Activated B cell treated with CpG ODN at 0.5 μM for 24 hours (primary cell): Measurements from ENCODE around the gene HDDC3. TPM values are rescaled to one million over a fixed set of nuclear protein-coding genes. Genes with fewer than 3 reads are reported as not detected.

Experiments used
- ATAC-seq: fragments of 200-7000 bp; cut with Tn5 transposase; one replicate; pipeline ENCODE4 v1.10.0; 2021; ENCODE audit warnings: low read depth, mild to moderate bottlenecking, moderate library complexity
- CTCF ChIA-PET: fragments of 350-600 bp; sonication (Branson Sonifier 250); formaldehyde crosslinking; loops from one replicate; lab custom pipeline; 2021; ENCODE audit warnings: antibody characterized with exemption; lab: Charles Lee
- POLR2A ChIA-PET: fragments of 350-600 bp; sonication (Branson Sonifier 250); formaldehyde crosslinking; loops from one replicate; lab custom pipeline; 2021; ENCODE audit warnings: antibody characterized with exemption; lab: Charles Lee
- DNase-seq: peaks from one replicate; pipeline ENCODE4 v3.0.0; 2022
- H3K27ac Mint-ChIP-seq: one replicate; pipeline ENCODE4 v1.8.0; 2020; ENCODE audit warnings: mixed read lengths
- H3K27me3 Mint-ChIP-seq: one replicate; pipeline ENCODE4 v1.8.0; 2021; ENCODE audit warnings: mixed read lengths
- H3K36me3 Mint-ChIP-seq: one replicate; pipeline ENCODE4 v1.8.0; 2021; ENCODE audit warnings: low read depth, mixed read lengths
- H3K4me1 Mint-ChIP-seq: one replicate; pipeline ENCODE4 v1.8.0; 2021; ENCODE audit warnings: mixed read lengths
- H3K4me3 Mint-ChIP-seq: one replicate; pipeline ENCODE4 v1.8.0; 2020; ENCODE audit warnings: mild to moderate bottlenecking, mixed read lengths
- H3K9me3 Mint-ChIP-seq: one replicate; pipeline ENCODE4 v1.8.0; 2020; ENCODE audit warnings: mixed read lengths
- intact Hi-C: fragments of 100-400 bp; cut with micrococcal nuclease; formaldehyde crosslinking; loops from one replicate; pipeline ENCODE4 v1.15.1; 2024
- total RNA-seq: library from RNA; stranded (reverse); gene quantifications from 2 replicates; pipeline ENCODE4 v1.2.3, GENCODE V29; 2022
- TF ChIP-seq, protein P1 (sequence below): fragments of 200-600 bp; IDR thresholded peaks from one replicate; pipeline ENCODE4 v1.8.0; 2022; ENCODE audit warnings: antibody characterized with exemption, mild to moderate bottlenecking

The HDDC3 gene
- total RNA-seq, 1 donor from 2014 or later = 19.0 TPM

DNA sequence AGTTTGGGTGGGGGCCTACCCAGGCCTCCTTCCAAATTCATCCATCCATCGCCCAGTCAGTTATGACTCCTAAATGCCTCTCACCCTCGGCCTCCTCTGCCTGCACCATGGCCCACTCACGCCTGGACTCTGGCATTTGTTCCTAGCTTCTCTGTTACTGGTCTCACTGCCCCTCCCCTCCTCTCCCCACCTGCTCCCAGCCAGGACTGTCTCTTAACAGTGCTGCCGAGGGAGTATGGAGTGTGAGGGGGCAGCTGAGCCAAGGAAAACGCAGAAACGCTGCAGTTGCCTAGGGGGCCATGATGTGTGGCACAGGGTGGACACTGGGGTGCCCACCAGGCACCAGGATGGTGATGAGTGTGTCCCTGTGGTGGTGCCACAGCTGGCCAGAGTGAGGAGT lies 25.4 kb upstream of the HDDC3 start:
- Mint-ChIP-seq H3K27ac (no peak overlapping the region), H3K36me3 (peaks cover 44% of the 10 kb centered on the region), H3K9me3 (no peaks in the 10 kb centered on the region), H3K27me3 (no peaks in the 10 kb centered on the region), H3K4me3 (peak overlapping the region; percentile 64), H3K4me1 (peaks cover 21% of the 10 kb centered on the region)
- TF ChIP-seq, protein P1, sequence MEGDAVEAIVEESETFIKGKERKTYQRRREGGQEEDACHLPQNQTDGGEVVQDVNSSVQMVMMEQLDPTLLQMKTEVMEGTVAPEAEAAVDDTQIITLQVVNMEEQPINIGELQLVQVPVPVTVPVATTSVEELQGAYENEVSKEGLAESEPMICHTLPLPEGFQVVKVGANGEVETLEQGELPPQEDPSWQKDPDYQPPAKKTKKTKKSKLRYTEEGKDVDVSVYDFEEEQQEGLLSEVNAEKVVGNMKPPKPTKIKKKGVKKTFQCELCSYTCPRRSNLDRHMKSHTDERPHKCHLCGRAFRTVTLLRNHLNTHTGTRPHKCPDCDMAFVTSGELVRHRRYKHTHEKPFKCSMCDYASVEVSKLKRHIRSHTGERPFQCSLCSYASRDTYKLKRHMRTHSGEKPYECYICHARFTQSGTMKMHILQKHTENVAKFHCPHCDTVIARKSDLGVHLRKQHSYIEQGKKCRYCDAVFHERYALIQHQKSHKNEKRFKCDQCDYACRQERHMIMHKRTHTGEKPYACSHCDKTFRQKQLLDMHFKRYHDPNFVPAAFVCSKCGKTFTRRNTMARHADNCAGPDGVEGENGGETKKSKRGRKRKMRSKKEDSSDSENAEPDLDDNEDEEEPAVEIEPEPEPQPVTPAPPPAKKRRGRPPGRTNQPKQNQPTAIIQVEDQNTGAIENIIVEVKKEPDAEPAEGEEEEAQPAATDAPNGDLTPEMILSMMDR = no peak
- ATAC-seq = no peak
- intact Hi-C loops = loop anchor here (5.0 to 10.0 kb wide), 3 partner anchors 265 to 1117 kb away; no protein-coding TSS in a partner anchor
- ChIA-PET CTCF (interaction anchor here (1.0 to 4.7 kb wide), 8 partner anchors 10 to 314 kb away, joined by 4 to 39 read pairs (median 7); partner anchors contain the start of gene HDDC3), POLR2A (interaction anchor here (0.6 to 2.2 kb wide), 3 partner anchors 25 to 314 kb away, joined by 4 to 17 read pairs (median 6); no protein-coding TSS in a partner anchor)
- DNase-seq = no peak

DNA sequence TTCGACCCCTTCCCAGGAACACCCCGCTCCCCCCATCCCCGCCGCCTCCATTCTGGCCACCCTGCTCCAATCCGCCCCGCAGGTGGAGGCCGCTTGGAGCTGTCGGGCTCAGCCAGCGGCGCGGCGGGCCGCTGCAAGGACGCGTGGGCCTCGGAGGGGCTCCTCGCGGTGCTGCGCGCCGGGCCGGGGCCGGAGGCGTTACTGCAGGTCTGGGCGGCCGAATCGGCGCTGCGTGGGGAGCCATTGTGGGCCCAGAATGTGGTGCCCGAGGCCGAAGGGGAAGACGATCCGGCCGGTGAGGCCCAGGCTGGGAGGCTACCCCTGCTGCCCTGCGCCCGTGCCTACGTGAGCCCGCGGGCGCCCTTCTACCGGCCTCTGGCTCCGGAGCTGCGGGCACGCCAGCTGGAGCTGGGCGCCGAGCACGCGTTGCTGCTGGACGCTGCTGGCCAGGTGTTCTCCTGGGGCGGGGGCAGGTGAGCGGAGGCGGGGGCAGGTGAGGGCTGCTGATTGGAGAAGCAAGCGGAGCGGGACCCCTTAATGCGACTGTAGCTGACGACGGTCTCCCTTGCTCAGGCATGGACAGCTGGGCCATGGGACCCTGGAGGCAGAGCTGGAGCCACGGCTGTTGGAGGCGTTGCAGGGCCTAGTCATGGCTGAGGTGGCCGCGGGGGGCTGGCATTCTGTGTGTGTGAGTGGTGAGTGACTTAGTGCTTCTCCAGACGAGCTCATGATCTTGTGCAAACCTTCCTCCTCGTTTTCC lies 24.9 kb upstream of the HDDC3 start:
- TF ChIP-seq, protein P1 = no peak
- intact Hi-C loops = loop anchor here (5.0 to 10.0 kb wide), 3 partner anchors 265 to 1118 kb away; no protein-coding TSS in a partner anchor
- no peaks in the 10 kb centered on the region for H3K9me3 Mint-ChIP-seq
- H3K27ac Mint-ChIP-seq = no peak overlapping the region
- peaks cover 43% of the 10 kb centered on the region for H3K36me3 Mint-ChIP-seq
- peak overlapping the region; percentile 88 for H3K4me3 Mint-ChIP-seq
- ChIA-PET CTCF (interaction anchor here (0.6 to 4.7 kb wide), 23 partner anchors 10 to 315 kb away, joined by 3 to 39 read pairs (median 4); partner anchors contain the start of genes HDDC3, MAN2A2 and UNC45A), POLR2A (interaction anchor here (0.6 to 2.2 kb wide), 10 partner anchors 22 to 355 kb away, joined by 3 to 17 read pairs (median 4); partner anchors contain the start of genes HDDC3, UNC45A and VPS33B)
- ATAC-seq (no peak), DNase-seq (no peak)
- peaks cover 21% of the 10 kb centered on the region for H3K4me1 Mint-ChIP-seq
- no peaks in the 10 kb centered on the region for H3K27me3 Mint-ChIP-seq

DNA sequence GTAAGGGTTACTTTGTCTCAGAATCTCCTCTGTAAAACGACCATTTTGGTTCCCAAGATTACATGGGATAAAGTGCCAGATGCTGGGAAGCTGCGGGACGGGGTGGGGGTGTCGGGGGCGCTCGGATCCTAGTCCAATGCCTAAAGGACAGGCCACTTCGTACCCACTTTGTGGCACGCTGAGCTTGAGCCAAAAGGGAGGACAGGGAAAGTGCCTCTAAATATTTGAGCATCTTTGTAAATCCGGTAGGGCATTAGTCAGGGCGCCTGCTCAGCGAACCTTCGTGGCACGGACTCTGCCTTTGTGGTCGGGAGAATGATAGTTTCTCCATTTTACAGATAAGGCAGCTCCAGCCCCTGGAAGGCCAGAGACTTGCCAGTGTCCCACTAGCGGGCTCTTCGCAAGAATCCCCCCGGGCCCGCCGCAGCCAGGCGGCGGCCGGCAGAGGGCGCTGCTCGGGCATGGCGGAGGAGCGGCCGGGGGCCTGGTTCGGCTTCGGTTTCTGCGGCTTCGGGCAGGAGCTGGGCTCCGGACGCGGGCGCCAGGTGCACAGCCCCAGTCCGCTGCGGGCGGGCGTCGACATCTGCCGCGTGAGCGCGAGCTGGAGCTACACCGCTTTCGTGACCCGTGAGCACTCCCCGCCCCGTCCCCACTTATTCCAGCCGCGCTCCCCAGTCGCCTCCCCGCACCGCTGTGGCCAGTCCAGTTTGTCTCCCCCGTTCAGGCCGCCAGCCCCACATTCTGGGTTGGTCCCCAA lies 24.1 kb upstream of the HDDC3 start:
- H3K36me3 Mint-ChIP-seq = peaks cover 44% of the 10 kb centered on the region
- H3K4me3 Mint-ChIP-seq = peak overlapping the region; percentile 88
- POLR2A ChIA-PET = interaction anchor here (0.6 to 2.2 kb wide), 10 partner anchors 19 to 356 kb away, joined by 3 to 17 read pairs (median 4); partner anchors contain the start of genes HDDC3, UNC45A and VPS33B
- intact Hi-C loops = loop anchor here (1.0 to 10.0 kb wide), 5 partner anchors 66 to 1118 kb away; partner anchors contain the start of gene VPS33B
- CTCF ChIA-PET = interaction anchor here (0.6 to 4.7 kb wide), 22 partner anchors 20 to 315 kb away, joined by 3 to 39 read pairs (median 4); partner anchors contain the start of genes HDDC3, MAN2A2 and UNC45A
- ATAC-seq (peak; percentile 12), DNase-seq (peak; percentile 67)
- no peaks in the 10 kb centered on the region for H3K9me3 Mint-ChIP-seq
- no peaks in the 10 kb centered on the region for H3K27me3 Mint-ChIP-seq
- TF ChIP-seq, protein P1 = peak; percentile 25
- peaks cover 21% of the 10 kb centered on the region for H3K4me1 Mint-ChIP-seq
- H3K27ac Mint-ChIP-seq = peak overlapping the region; percentile 46

DNA sequence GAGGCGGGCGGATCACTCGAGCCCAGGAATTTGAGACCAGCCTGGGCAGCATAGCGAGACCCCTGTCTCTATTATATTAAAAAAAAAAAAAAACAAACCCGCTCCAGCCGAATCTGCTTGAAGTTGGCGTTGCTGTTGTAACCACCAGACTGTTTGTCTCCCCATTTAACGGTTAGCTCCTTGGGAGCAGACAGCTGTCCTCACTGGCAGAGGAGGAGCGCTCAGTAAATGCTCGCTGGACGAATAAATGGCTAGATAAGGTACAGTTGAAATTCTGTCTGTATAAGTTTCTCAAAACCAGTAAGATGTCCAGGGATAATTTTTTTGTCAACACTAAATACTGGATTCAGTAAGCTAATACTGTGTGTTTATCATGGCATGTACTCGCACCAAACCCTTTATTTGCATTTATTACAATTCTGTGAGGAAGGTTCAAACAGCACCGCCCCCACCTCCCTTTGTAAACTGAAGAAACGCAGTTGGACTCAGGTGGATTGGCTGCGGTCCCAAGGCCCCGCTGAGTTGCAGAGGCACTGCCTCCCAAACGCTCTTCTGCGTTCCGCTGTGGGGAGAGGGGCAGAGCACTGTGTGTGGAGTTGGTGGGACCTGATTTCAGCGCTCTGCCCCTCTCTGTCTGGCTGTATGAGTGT lies 23.4 kb upstream of the HDDC3 start:
- intact Hi-C loops = loop anchor here (1.0 to 10.0 kb wide), 7 partner anchors 25 to 1119 kb away; partner anchors contain the start of gene VPS33B
- TF ChIP-seq, protein P1 = no peak
- CTCF ChIA-PET = interaction anchor here (0.7 to 4.7 kb wide), 13 partner anchors 21 to 316 kb away, joined by 3 to 39 read pairs (median 5); partner anchors contain the start of genes HDDC3, MAN2A2 and UNC45A

More for the DNA sequence above, 23.4 kb upstream of the HDDC3 start:
- Mint-ChIP-seq H3K4me3 (peak overlapping the region; percentile 88), H3K9me3 (no peaks in the 10 kb centered on the region), H3K36me3 (peaks cover 41% of the 10 kb centered on the region), H3K27me3 (no peaks in the 10 kb centered on the region), H3K27ac (no peak overlapping the region), H3K4me1 (peaks cover 21% of the 10 kb centered on the region)
- ATAC-seq = no peak
- POLR2A ChIA-PET = interaction anchor here (0.7 to 2.2 kb wide), 5 partner anchors 19 to 74 kb away, joined by 3 to 17 read pairs (median 3); partner anchors contain the start of gene HDDC3
- DNase-seq = no peak
